ENCODE measurements around the gene CUEDC1. TPM values are rescaled to one million over a fixed set of nuclear protein-coding genes. Genes with fewer than 3 reads are reported as not detected.

CUEDC1 gene
- total and polyA plus RNA-seq, 11 donors: 29.6 to 68.5 (median 42.2) TPM

- intact Hi-C loops (cut with DNase I): no loop called here
- ATAC-seq (no peak), DNase-seq (no peak)
- WGBS, 4 donors: 93 to 99% (median 97%) methylated on average over 9 of the region's 9 CpGs
- peaks cover 6 to 64% (median 46%) of the 10 kb centered on the region in 12 donors for H3K4me1 ChIP-seq
- no peaks in the 10 kb centered on the region for H3K9me3 ChIP-seq
- H3K36me3 ChIP-seq: peaks cover 0 to 72% (median 62%) of the 10 kb centered on the region in 9 donors
- H3K4me3 ChIP-seq: no peak overlapping the region
- H3K27ac ChIP-seq: peak overlapping the region in 1 of 12 donors; percentile 89
- TF ChIP-seq CTCF (IDR thresholded peaks at IDR 0.05): no peak
- no peak for TF ChIP-seq POLR2A (IDR thresholded peaks at IDR 0.05)
- no peaks in the 10 kb centered on the region for H3K27me3 ChIP-seq
Measured at GRCh38 chr17:57869617-57870282, 85.5 kb downstream of the CUEDC1 start.

GRCh38 chr17:57868910-57869616 lies 86.1 kb downstream of the CUEDC1 start:
- ATAC-seq (no peak), DNase-seq (no peak)
- intact Hi-C loops (cut with DNase I): no loop called here
- Histone ChIP-seq H3K27ac (peak overlapping the region in 11 of 12 donors; percentile 10 to 89 (median 59)), H3K27me3 (no peaks in the 10 kb centered on the region), H3K9me3 (no peaks in the 10 kb centered on the region), H3K4me3 (no peak overlapping the region), H3K36me3 (peaks cover 0 to 73% (median 62%) of the 10 kb centered on the region in 9 donors), H3K4me1 (peaks cover 4 to 57% (median 39%) of the 10 kb centered on the region in 12 donors)
- WGBS, 4 donors: 78 to 90% (median 88%) methylated on average over 12 to 13 of the region's 13 CpGs
- TF ChIP-seq CTCF (IDR thresholded peaks at IDR 0.05) (no peak), POLR2A (IDR thresholded peaks at IDR 0.05) (no peak)

GRCh38 chr17:57868007-57868909 lies 87.0 kb downstream of the CUEDC1 start:
- peak; percentile 76 to 87 (median 81) for DNase-seq
- peak in 9 of 12 donors; percentile 7 to 60 (median 38) for TF ChIP-seq CTCF (IDR thresholded peaks at IDR 0.05)
- no peak for TF ChIP-seq POLR2A (IDR thresholded peaks at IDR 0.05)
- peaks cover 0 to 71% (median 55%) of the 10 kb centered on the region in 9 donors for H3K36me3 ChIP-seq
- WGBS, 4 donors: 41 to 50% (median 45%) methylated on average over 20 to 23 of the region's 23 CpGs
- peak overlapping the region in 11 of 12 donors; percentile 31 to 89 (median 67) for H3K27ac ChIP-seq
- intact Hi-C loops (cut with DNase I): no loop called here
- no peaks in the 10 kb centered on the region for H3K27me3 ChIP-seq
- peak; percentile 48 to 92 (median 86) for ATAC-seq
- H3K4me3 ChIP-seq: no peak overlapping the region
- H3K4me1 ChIP-seq: peaks cover 0 to 49% (median 32%) of the 10 kb centered on the region in 12 donors
- H3K9me3 ChIP-seq: no peaks in the 10 kb centered on the region

Data from heart left ventricle (tissue), 16 donors.